HG03135 (cell line): ENCODE measurements around the gene RAB28.

Source experiments
- ATAC-seq: cut with Tn5 transposase; IDR thresholded peaks from one replicate; pipeline ENCODE4 v1.9.1; 2021; ENCODE audit warnings: mild to moderate bottlenecking, moderate library complexity; ENCODE audit not compliant: unreplicated experiment

Gene RAB28

DNA sequence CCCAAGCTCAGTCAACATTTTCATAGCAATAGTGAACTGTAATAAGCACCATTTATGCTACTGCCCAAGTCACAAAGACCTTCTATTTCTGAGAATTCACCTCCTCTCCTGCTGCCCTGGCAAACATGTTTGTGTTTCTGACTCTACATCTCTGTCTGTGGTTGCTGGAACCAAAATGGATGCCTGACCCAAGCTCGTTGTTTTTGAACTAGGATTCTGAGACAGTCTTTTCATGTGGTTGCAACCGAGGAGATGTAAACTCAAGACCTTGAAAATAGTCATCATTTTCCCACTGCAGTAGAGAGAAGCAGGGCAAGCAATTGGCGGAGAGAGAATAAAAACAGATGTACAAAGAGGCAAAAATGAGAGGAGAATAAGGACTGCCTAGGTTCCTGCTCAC is 160.2 kb downstream of the RAB28 start:
- no peak for ATAC-seq

DNA sequence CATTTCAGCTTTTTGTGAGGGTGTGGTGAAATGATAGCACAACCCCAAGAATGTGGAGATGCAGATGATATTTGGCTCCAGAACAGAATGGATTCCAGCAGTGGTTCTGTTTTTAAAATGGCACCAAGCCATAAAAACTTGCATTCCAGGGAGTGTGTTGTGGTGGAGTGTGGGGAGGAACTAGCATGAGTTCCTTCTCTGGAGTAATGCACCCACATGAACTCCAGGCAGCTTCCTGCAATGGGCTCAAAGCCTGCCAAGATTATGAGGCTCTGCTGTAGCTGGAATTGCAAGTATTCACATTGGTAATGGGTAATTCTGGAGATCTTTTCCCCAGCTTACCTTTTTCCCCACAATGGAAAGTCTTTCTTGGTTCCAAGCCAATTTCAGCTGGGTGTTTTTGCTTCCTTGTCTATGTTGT is 161.4 kb downstream of the RAB28 start:
- ATAC-seq = no peak
